PC-9 (cell line): ENCODE measurements around the gene CHST1.

Source experiments
- CTCF ChIP-seq: fragments of 200-600 bp; sonication (generic); conservative IDR thresholded peaks from 2 replicates; pipeline ENCODE4 v1.6.1; 2017; ENCODE audit warnings: mixed run types, antibody characterized with exemption, mild to moderate bottlenecking, moderate library complexity
- EZH2 ChIP-seq: fragments of 200-600 bp; sonication (generic); IDR thresholded peaks from 2 replicates; pipeline ENCODE4 v1.8.0; 2017; ENCODE audit warnings: antibody characterized with exemption, low read depth

DNA sequence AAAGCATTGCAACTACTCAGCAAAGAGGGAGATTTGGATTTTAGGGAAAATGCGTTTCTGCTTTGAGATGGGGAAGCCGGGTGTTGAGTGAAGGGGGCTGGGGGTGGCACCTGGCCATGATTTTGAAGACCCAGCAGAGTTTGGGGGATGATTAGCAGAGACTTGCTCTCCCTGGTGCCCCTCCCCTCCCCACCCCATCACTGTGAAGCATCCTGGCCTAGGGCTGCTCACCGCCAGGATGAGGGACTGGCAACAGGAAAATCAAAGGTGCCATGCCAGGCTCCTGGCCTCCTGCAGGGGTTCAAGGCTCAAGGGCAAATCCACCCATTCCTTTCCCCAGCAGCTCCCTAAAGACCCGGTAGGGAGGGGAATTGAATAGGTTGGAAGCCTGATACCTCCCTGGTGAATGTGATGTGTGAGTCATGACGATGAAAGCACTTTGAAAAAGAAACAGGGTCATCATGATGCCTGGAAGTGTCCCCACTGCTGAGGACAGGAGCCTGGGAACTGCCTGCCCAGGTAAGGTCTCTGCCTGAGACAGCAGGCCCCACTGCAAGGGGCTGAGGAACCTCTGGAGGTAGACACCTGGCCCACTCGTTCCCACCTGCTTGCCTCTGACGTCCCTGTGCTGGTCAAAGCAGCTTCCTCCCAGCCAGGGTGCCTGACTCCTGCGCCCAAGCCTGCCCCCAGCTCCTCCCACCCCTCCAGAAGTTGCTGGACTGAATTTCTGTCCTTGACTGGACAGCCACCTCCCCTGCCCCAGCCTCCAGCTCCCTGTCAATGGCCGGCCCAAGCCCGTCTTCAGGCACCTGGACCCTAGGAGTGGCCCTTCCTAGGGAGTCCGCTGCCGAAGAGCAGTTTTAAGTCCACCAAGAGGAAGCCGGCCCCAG, 1.7 kb downstream of the CHST1 start:
- no peak for TF ChIP-seq CTCF
- no peak for TF ChIP-seq EZH2
